ENCODE data around the gene PLOD1.

DNA sequence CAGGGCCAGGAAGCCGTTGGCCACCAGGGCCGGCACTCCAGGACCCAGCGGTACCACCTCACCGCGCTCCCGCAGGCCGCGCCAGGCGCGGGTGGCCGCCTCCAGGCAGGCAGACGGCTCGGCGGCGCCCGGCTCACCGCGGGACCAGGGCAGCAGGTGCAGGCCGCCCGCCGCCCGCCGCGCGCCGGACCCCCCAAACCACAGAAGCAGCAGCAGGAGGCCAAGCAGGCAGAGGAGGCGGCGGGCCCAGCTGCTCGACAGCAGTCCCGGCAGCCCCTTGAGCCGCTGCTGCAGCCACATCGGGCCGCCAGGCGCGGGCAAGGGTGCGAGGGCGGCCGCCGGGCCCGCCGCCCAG lies 8.6 kb upstream of the PLOD1 start:
- TF ChIP-seq CTCF (conservative IDR thresholded peaks at IDR 0.05 in 1 of 2, IDR thresholded peaks at IDR 0.05 in 1 of 2; ENCODE audit: low read depth in 1 of 2, low read length in 2 of 2) = no peak
- TF ChIP-seq EZH2 (IDR thresholded peaks at IDR 0.05; ENCODE audit: low read length, missing control alignments) = no peak
